HAP-1 (cell line): Measurements from ENCODE around the gene EFCAB13.
A peak's percentile ranks its signal among the peaks of the same experiment; 100 is the strongest.

Source experiments
- DNase-seq, 2 experiments: peaks; one replicate each; pipeline ENCODE4 v3.0.0-alpha.2; 2016 to 2020; ENCODE audit warnings: low spot score in 2 of 2
- H3K27me3 ChIP-seq: fragments of 250-450 bp; sonication (Bioruptor Pico); 2 replicates; pipeline ENCODE4 v1.5.1; 2020; ENCODE audit warnings: low read depth, mild to moderate bottlenecking, moderate library complexity
- H3K36me3 ChIP-seq: fragments of 250-450 bp; sonication (Bioruptor Pico); replicated peaks from 2 replicates; pipeline ENCODE4 v1.5.1; 2020; ENCODE audit warnings: mild to moderate bottlenecking
- H3K4me1 ChIP-seq: fragments of 250-450 bp; sonication (Bioruptor Pico); 2 replicates; pipeline ENCODE4 v1.5.1; 2020; ENCODE audit warnings: mild to moderate bottlenecking
- H3K4me3 ChIP-seq: fragments of 250-450 bp; sonication (Bioruptor Pico); 2 replicates; pipeline ENCODE4 v1.5.1; 2020; ENCODE audit warnings: mild to moderate bottlenecking, moderate library complexity
- H3K9me3 ChIP-seq: fragments of 250-450 bp; sonication (Bioruptor Pico); 2 replicates; pipeline ENCODE4 v1.5.1; 2020; ENCODE audit warnings: mild to moderate bottlenecking, moderate library complexity
- in situ Hi-C: fragments of 300-500 bp; cut with MboI; formaldehyde crosslinking; loops from 3 replicates; pipeline ENCODE4 v1.14.3; 2020; ENCODE audit warnings: low sequenced_read_pairs, inconsistent platforms, mixed read lengths

The EFCAB13 gene

DNA sequence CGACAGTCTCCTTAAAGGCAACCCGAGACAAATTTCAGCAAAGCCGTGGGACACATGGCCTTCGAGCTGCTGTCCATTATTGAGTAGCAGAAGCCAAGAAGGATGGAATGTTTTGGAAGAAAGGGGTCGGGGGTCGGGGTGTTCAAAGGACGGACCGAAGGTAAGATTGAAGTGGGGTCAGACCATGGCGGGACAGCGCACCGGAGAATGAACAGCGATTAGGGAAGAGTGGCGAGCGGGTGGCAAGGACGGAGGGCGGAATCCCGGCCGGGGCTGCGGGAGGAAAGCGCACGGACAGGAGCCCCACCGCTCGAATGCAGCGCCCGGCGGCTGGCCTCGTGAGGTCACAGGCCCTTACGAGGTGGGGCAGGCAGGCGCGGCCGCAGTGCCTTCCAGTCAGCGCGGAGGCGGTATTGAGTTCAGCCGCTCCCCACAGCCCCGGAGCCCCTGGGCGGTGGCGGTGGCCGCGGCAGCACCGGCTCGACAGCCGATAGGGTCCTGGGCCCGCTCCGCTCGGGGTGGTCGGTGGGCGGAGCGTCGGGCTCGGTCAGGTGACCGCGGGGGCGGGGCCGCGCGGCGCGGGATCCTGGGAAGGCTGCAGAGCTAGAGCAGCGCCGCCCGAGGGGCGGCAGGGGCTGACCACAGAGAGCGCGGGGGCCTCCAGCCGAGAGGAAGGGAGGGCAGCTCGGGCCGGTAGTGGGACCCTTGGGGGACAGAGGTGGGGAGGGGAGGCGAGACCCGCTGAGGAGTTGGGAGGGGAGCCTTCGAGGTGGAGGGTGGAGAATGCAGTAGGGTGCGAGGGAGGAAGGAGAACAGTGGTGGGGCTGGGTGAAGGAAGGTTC, at the start of gene EFCAB13:
Gene EFCAB13, plus strand, starts transcription at position 574 of the 842 bp plus-strand sequence. CDS start 4,399 bp downstream, outside the sequence.
- in situ Hi-C loops: no loop called here
- Histone ChIP-seq H3K4me1 (no peaks in the 10 kb centered on the region), H3K4me3 (no peak within 1 kb of the TSS), H3K36me3 (no peaks in the 10 kb centered on the region), H3K27me3 (no peaks in the 10 kb centered on the region), H3K9me3 (peaks cover 8% of the 10 kb centered on the region)
- DNase-seq: peak in 1 of 2 experiments; percentile 45

DNA sequence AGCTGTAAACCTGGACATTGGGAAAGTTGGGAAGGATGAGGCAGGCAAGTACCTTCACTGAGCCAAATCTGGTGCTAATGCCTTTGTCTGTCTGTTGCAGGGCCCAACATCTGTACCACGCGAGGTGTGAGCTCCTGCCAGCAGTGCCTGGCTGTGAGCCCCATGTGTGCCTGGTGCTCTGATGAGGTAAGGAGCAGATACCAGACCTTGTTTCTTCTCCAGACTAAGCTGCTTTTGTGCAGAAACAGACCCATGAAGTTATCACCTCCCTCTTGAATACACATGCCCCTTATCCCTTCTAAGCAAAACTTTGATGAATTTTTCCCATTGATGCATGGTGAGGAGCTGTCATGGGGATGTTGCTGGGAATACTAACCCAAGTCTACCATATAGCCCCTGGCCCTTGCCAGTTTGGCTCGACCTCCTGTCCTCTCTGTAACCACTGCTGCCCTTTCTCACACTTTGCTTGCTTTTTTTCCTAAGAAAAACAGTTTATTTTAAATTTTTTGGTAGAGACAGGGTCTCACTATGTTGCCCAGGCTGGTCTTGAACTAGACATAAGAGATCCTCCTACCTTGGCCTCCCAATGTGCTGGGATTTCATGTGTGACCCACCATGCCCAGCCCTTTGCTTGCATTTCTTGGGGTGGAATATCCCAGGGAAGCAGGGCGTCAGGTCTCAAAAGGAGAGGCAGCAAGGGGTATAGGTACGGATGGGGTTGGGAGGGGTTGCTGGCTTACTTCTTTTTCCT, 49.3 kb upstream of the EFCAB13 start:
- in situ Hi-C loops: no loop called here
- peaks cover 19% of the 10 kb centered on the region for H3K4me1 ChIP-seq
- H3K36me3 ChIP-seq: no peaks in the 10 kb centered on the region
- no peak for DNase-seq
- H3K4me3 ChIP-seq: no peak overlapping the region
- H3K9me3 ChIP-seq: no peaks in the 10 kb centered on the region
- H3K27me3 ChIP-seq: no peaks in the 10 kb centered on the region

GRCh38 chr17:47275245-47275984, 48.3 kb upstream of the EFCAB13 start:
- peak in 1 of 2 experiments; percentile 46 for DNase-seq
- Histone ChIP-seq H3K4me1 (peaks cover 19% of the 10 kb centered on the region), H3K4me3 (no peak overlapping the region), H3K27me3 (no peaks in the 10 kb centered on the region), H3K36me3 (no peaks in the 10 kb centered on the region), H3K9me3 (no peaks in the 10 kb centered on the region)
- in situ Hi-C loops: no loop called here

GRCh38 chr17:47276444-47276843, 47.3 kb upstream of the EFCAB13 start:
- no peak overlapping the region for H3K4me3 ChIP-seq
- in situ Hi-C loops: no loop called here
- peaks cover 19% of the 10 kb centered on the region for H3K4me1 ChIP-seq
- no peaks in the 10 kb centered on the region for H3K27me3 ChIP-seq
- no peaks in the 10 kb centered on the region for H3K36me3 ChIP-seq
- no peaks in the 10 kb centered on the region for H3K9me3 ChIP-seq
- DNase-seq: peak in 1 of 2 experiments; percentile 23

DNA sequence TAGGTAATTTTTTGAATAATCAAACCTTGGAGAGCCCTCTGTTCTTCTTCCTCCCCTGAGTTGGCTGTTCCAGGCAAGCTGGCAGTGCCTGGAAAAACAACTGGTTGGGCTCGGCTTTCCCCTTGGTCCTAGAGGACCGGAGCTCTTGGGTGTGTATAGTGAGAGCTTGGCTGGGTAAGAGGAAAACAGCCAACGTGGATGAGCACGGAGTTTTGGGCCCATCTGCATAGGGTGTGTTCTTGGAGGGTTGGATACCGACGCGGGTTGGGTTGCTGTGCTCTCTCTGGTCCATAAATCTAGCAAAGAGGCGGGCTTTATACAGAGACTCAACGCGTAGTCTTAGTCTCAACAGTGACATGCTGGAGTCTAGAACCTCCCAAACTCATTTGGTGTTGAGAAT, 46.9 kb upstream of the EFCAB13 start:
- in situ Hi-C loops: no loop called here

GRCh38 chr17:47277921-47278320, 45.8 kb upstream of the EFCAB13 start:
- no peaks in the 10 kb centered on the region for H3K9me3 ChIP-seq
- in situ Hi-C loops: no loop called here
- no peaks in the 10 kb centered on the region for H3K27me3 ChIP-seq
- no peaks in the 10 kb centered on the region for H3K36me3 ChIP-seq
- H3K4me3 ChIP-seq: no peak overlapping the region
- H3K4me1 ChIP-seq: peaks cover 19% of the 10 kb centered on the region
- DNase-seq: no peak

More for the DNA sequence above, 46.9 kb upstream of the EFCAB13 start:
- Histone ChIP-seq H3K9me3 (no peaks in the 10 kb centered on the region), H3K4me3 (no peak overlapping the region), H3K27me3 (no peaks in the 10 kb centered on the region), H3K36me3 (no peaks in the 10 kb centered on the region), H3K4me1 (peaks cover 19% of the 10 kb centered on the region)
- DNase-seq: peak; percentile 79 to 81

DNA sequence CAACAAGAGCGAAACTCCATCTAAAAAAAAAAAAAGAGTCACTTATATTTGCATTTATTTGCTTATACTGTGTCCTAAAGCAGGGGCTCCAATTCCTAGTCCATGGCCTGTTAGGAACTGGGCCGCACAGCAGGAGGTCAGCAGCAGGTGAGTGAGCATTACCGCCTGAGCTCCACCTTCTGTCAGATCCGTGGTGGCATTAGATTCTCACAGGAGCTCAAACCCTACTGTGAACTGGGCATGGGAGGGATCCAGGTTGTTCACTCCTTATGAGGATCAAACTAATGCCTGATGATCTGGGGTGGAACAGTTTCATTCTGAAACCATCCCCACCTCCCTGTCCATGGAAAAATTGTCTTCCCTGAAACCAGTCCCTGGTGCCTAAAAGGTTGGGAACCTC, 45.2 kb upstream of the EFCAB13 start:
- no peak for DNase-seq
- Histone ChIP-seq H3K36me3 (no peaks in the 10 kb centered on the region), H3K9me3 (no peaks in the 10 kb centered on the region), H3K27me3 (no peaks in the 10 kb centered on the region), H3K4me3 (no peak overlapping the region), H3K4me1 (peaks cover 19% of the 10 kb centered on the region)
- in situ Hi-C loops: no loop called here

DNA sequence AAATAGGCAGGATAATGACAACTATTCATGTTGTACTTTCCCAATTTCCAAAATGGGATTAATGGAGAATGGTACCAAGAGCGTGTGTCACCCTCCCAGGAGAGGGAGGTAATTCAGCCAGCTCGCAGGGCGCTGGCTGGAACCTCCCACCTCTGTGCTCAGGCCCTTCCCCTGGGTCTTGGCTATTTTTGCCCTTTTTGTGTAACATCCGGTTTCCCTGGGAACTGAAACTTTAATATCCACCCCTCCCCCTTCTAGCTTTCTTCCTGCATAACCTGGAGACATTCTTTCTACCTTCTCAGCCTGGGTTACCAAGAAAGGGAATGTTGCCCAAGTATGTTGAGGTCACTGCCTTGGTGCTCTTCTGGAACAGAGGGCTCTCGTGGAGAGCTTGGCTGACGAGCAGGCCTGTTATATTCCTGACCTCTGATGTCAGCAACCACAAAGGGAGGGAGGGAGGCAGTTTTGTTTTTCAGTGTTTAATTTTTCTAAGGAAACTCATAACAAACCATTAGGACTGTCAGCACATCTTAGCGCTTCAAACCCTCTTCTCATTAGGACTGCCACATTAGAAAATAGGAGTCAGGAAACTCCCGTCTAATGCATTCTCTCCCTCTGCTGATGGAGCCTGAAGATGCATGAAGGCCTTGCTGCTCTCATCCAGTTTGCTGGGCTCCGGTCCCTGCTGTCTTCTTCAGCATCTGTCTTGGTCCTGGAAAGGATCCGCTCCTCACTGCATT, 44.5 kb upstream of the EFCAB13 start:
- in situ Hi-C loops: no loop called here
- no peaks in the 10 kb centered on the region for H3K36me3 ChIP-seq
- H3K27me3 ChIP-seq: no peaks in the 10 kb centered on the region
- no peaks in the 10 kb centered on the region for H3K9me3 ChIP-seq
- H3K4me1 ChIP-seq: peaks cover 19% of the 10 kb centered on the region
- peak in 1 of 2 experiments; percentile 38 for DNase-seq
- no peak overlapping the region for H3K4me3 ChIP-seq

- Histone ChIP-seq H3K9me3 (no peaks in the 10 kb centered on the region), H3K27me3 (no peaks in the 10 kb centered on the region), H3K4me3 (no peak overlapping the region), H3K36me3 (no peaks in the 10 kb centered on the region), H3K4me1 (peaks cover 19% of the 10 kb centered on the region)
- in situ Hi-C loops: no loop called here
- DNase-seq: no peak
Observed at GRCh38 chr17:47280072-47280811, 43.5 kb upstream of the EFCAB13 start.

DNA sequence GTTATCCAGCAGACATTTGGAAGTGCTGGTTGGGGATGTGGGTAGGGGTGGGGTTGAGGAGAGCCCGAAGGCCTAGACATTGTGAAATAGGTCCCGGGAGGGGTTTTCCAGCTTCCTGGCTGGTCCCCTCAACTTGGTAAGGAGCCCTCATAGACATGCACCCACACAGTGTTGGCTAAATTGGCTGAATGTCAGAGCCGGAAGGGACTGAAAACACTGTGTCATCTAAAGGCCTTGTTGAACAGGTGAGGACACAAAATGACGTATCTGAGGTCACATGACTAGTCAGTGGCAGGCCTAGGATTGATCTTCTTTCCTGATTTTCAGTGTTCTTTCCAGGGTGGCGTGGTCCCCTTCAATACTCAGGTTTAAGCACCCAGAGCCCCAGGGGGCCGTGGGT, 42.5 kb upstream of the EFCAB13 start:
- Histone ChIP-seq H3K27me3 (no peaks in the 10 kb centered on the region), H3K36me3 (no peaks in the 10 kb centered on the region), H3K4me1 (peaks cover 16% of the 10 kb centered on the region), H3K9me3 (no peaks in the 10 kb centered on the region), H3K4me3 (no peak overlapping the region)
- in situ Hi-C loops: no loop called here
- DNase-seq: no peak

DNA sequence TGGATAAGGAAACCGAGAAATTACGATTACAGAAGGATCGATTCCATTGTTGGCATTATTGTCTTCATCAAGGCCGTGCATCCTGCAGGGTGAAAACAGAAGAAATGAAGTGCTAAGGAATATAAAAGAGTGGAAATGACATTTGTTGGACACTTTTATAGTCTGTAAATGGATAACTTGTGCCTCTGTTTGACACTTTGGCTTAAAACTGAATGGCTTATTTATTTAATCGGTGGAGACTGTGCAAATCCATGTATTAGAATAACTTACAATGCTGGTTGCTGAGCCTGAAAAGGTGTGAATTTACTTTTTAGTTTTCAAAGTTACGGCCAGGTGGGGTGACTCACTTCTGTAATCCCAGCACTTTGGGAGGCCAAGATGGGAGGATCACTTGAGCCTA, 38.8 kb upstream of the EFCAB13 start:
- no peaks in the 10 kb centered on the region for H3K27me3 ChIP-seq
- H3K4me3 ChIP-seq: no peak overlapping the region
- H3K4me1 ChIP-seq: no peaks in the 10 kb centered on the region
- no peaks in the 10 kb centered on the region for H3K9me3 ChIP-seq
- no peaks in the 10 kb centered on the region for H3K36me3 ChIP-seq
- no peak for DNase-seq
- in situ Hi-C loops: no loop called here

- in situ Hi-C loops: no loop called here
- Histone ChIP-seq H3K36me3 (no peaks in the 10 kb centered on the region), H3K9me3 (no peaks in the 10 kb centered on the region), H3K4me3 (no peak overlapping the region), H3K27me3 (no peaks in the 10 kb centered on the region), H3K4me1 (no peaks in the 10 kb centered on the region)
- no peak for DNase-seq
Observed at GRCh38 chr17:47286198-47286914, 37.4 kb upstream of the EFCAB13 start.
